GM18868 (cell line): ENCODE data around the gene CAMK2A.

Experiments
- ATAC-seq: cut with Tn5 transposase; IDR thresholded peaks from one replicate; pipeline ENCODE4 v1.9.1; 2021; ENCODE audit warnings: mild to moderate bottlenecking, moderate library complexity; ENCODE audit not compliant: unreplicated experiment

CAMK2A gene

GRCh38 chr5:150289551-150290390 lies at the start of gene CAMK2A:
CAMK2A (minus strand) TSS chr5:150289773; CDS start chr5:150289625, 148 bp downstream.
- no peak for ATAC-seq

- ATAC-seq = no peak
These were observed 49.6 kb upstream of the CAMK2A start for GRCh38 chr5:150339165-150339564.

- ATAC-seq = no peak
These were observed 49.0 kb upstream of the CAMK2A start for GRCh38 chr5:150338546-150338945.

GRCh38 chr5:150335778-150336177 lies 46.2 kb upstream of the CAMK2A start:
- ATAC-seq = no peak

GRCh38 chr5:150333400-150333799 lies 43.8 kb upstream of the CAMK2A start:
- no peak for ATAC-seq

GRCh38 chr5:150329881-150330876 lies 40.6 kb upstream of the CAMK2A start:
- ATAC-seq = no peak

GRCh38 chr5:150329038-150329437 lies 39.5 kb upstream of the CAMK2A start:
- no peak for ATAC-seq

- no peak for ATAC-seq
These were observed 38.9 kb upstream of the CAMK2A start for GRCh38 chr5:150328515-150328914.

- ATAC-seq = no peak
These were observed 37.6 kb upstream of the CAMK2A start for GRCh38 chr5:150327139-150327538.

GRCh38 chr5:150326707-150327106 lies 37.1 kb upstream of the CAMK2A start:
- ATAC-seq = no peak

GRCh38 chr5:150325426-150325825 lies 35.9 kb upstream of the CAMK2A start:
- ATAC-seq = no peak

GRCh38 chr5:150323819-150324218 lies 34.2 kb upstream of the CAMK2A start:
- no peak for ATAC-seq

GRCh38 chr5:150323092-150323491 lies 33.5 kb upstream of the CAMK2A start:
- no peak for ATAC-seq

- ATAC-seq = no peak
These were observed 32.6 kb upstream of the CAMK2A start for GRCh38 chr5:150322202-150322601.

GRCh38 chr5:150321784-150322183 lies 32.2 kb upstream of the CAMK2A start:
- no peak for ATAC-seq

- ATAC-seq = no peak
These were observed 31.6 kb upstream of the CAMK2A start for GRCh38 chr5:150321211-150321610.

- ATAC-seq = no peak
These were observed 30.6 kb upstream of the CAMK2A start for GRCh38 chr5:150320044-150320613.

GRCh38 chr5:150319484-150319790 lies 29.9 kb upstream of the CAMK2A start:
- no peak for ATAC-seq

- ATAC-seq = no peak
These were observed 29.3 kb upstream of the CAMK2A start for GRCh38 chr5:150318613-150319483.
